ENCODE results near the gene TBC1D2B.

GRCh38 chr15:78000091-78000926 is 77.2 kb downstream of the TBC1D2B start:
- TF ChIP-seq CTCF (conservative IDR thresholded peaks at IDR 0.05; ENCODE audit: low read depth, low read length) (peak; percentile 53), RFX5 (IDR thresholded peaks at IDR 0.05; ENCODE audit: low read depth, low read length) (no peak), POLR2A (IDR thresholded peaks at IDR 0.05; ENCODE audit: low read depth, low read length) (no peak), ELK1 (IDR thresholded peaks at IDR 0.05; ENCODE audit: borderline replicate concordance, low read depth, low read length) (no peak), CEBPB (IDR thresholded peaks at IDR 0.05; ENCODE audit: low read depth, low read length) (no peak), MAZ (IDR thresholded peaks at IDR 0.05; ENCODE audit: borderline replicate concordance, low read depth, low read length) (no peak), CHD1 (IDR thresholded peaks at IDR 0.05; ENCODE audit: low read depth, low read length) (no peak), BHLHE40 (IDR thresholded peaks at IDR 0.05; ENCODE audit: low read depth, low read length) (no peak), RCOR1 (IDR thresholded peaks at IDR 0.05; ENCODE audit: insufficient replicate concordance, low read length) (no peak), RAD21 (IDR thresholded peaks at IDR 0.05; ENCODE audit: low read length) (peak; percentile 69)

Data from IMR-90 (cell line).